ENCODE measurements around the gene SACM1L. TPM values are rescaled to one million over a fixed set of nuclear protein-coding genes. Genes with fewer than 3 reads are reported as not detected.

The SACM1L gene
- total and polyA plus RNA-seq, 2 donors = 47.2 to 58.3 TPM

GRCh38 chr3:45763303-45763675 is 74.1 kb downstream of the SACM1L start:
- Histone ChIP-seq H3K27ac (ENCODE audit: low read depth in 1 of 2, low read length in 1 of 2) (no peak overlapping the region), H3K27me3 (ENCODE audit: control insufficient read depth in 2 of 2, insufficient read depth in 1 of 2, low read length in 1 of 2) (no peaks in the 10 kb centered on the region), H3K4me1 (ENCODE audit: control insufficient read depth in 2 of 2, insufficient read depth in 2 of 2, low read length in 2 of 2) (peaks cover 15 to 23% of the 10 kb centered on the region in 2 donors), H3K36me3 (ENCODE audit: control insufficient read depth in 2 of 2, insufficient read depth in 2 of 2, low read length in 1 of 2) (peaks cover 0 to 7% of the 10 kb centered on the region in 2 donors), H3K9me3 (ENCODE audit: control insufficient read depth in 2 of 2, insufficient read depth in 1 of 2, low read length in 1 of 2) (peaks cover 0 to 4% of the 10 kb centered on the region in 2 donors), H3K4me3 (ENCODE audit: low read length in 2 of 2) (no peak overlapping the region)
- DNase-seq (ENCODE audit: low read depth in 6 of 9, low spot score in 9 of 9) = no peak
- WGBS = 98% methylated on average over 5 of the region's 5 CpGs

GRCh38 chr3:45765266-45765851 is 76.2 kb downstream of the SACM1L start:
- H3K9me3 ChIP-seq (ENCODE audit: control insufficient read depth in 2 of 2, insufficient read depth in 1 of 2, low read length in 1 of 2) = peaks cover 0 to 4% of the 10 kb centered on the region in 2 donors
- H3K4me1 ChIP-seq (ENCODE audit: control insufficient read depth in 2 of 2, insufficient read depth in 2 of 2, low read length in 2 of 2) = peaks cover 15 to 23% of the 10 kb centered on the region in 2 donors
- H3K27ac ChIP-seq (ENCODE audit: low read depth in 1 of 2, low read length in 1 of 2) = no peak overlapping the region
- no peak for DNase-seq (ENCODE audit: low read depth in 6 of 9, low spot score in 9 of 9)
- no peak overlapping the region for H3K4me3 ChIP-seq (ENCODE audit: low read length in 2 of 2)
- H3K36me3 ChIP-seq (ENCODE audit: control insufficient read depth in 2 of 2, insufficient read depth in 2 of 2, low read length in 1 of 2) = peaks cover 0 to 7% of the 10 kb centered on the region in 2 donors
- peaks cover 0 to 4% of the 10 kb centered on the region in 2 donors for H3K27me3 ChIP-seq (ENCODE audit: control insufficient read depth in 2 of 2, insufficient read depth in 1 of 2, low read length in 1 of 2)
- WGBS = 96% methylated on average over 9 of the region's 9 CpGs

- no peak for DNase-seq (ENCODE audit: low read depth in 6 of 9, low spot score in 9 of 9)
- 95% methylated on average over 8 of the region's 8 CpGs for WGBS
Observed at GRCh38 chr3:45765958-45766357, 76.8 kb downstream of the SACM1L start.

GRCh38 chr3:45771166-45771775 is 82.1 kb downstream of the SACM1L start:
- no peak overlapping the region for H3K27ac ChIP-seq (ENCODE audit: low read depth in 1 of 2, low read length in 1 of 2)
- H3K27me3 ChIP-seq (ENCODE audit: control insufficient read depth in 2 of 2, insufficient read depth in 1 of 2, low read length in 1 of 2) = peaks cover 0 to 45% of the 10 kb centered on the region in 2 donors
- H3K36me3 ChIP-seq (ENCODE audit: control insufficient read depth in 2 of 2, insufficient read depth in 2 of 2, low read length in 1 of 2) = no peaks in the 10 kb centered on the region
- peaks cover 5 to 13% of the 10 kb centered on the region in 2 donors for H3K4me1 ChIP-seq (ENCODE audit: control insufficient read depth in 2 of 2, insufficient read depth in 2 of 2, low read length in 2 of 2)
- H3K4me3 ChIP-seq (ENCODE audit: low read length in 2 of 2) = no peak overlapping the region
- H3K9me3 ChIP-seq (ENCODE audit: control insufficient read depth in 2 of 2, insufficient read depth in 1 of 2, low read length in 1 of 2) = peaks cover 0 to 2% of the 10 kb centered on the region in 2 donors
- no peak for DNase-seq (ENCODE audit: low read depth in 6 of 9, low spot score in 9 of 9)
- 99% methylated on average over 9 of the region's 9 CpGs for WGBS

More at GRCh38 chr3:45765958-45766357, 76.8 kb downstream of the SACM1L start:
- Histone ChIP-seq H3K27me3 (ENCODE audit: control insufficient read depth in 2 of 2, insufficient read depth in 1 of 2, low read length in 1 of 2) (peaks cover 0 to 8% of the 10 kb centered on the region in 2 donors), H3K27ac (ENCODE audit: low read depth in 1 of 2, low read length in 1 of 2) (no peak overlapping the region), H3K9me3 (ENCODE audit: control insufficient read depth in 2 of 2, insufficient read depth in 1 of 2, low read length in 1 of 2) (peaks cover 0 to 2% of the 10 kb centered on the region in 2 donors), H3K4me3 (ENCODE audit: low read length in 2 of 2) (no peak overlapping the region), H3K4me1 (ENCODE audit: control insufficient read depth in 2 of 2, insufficient read depth in 2 of 2, low read length in 2 of 2) (peaks cover 15 to 18% of the 10 kb centered on the region in 2 donors), H3K36me3 (ENCODE audit: control insufficient read depth in 2 of 2, insufficient read depth in 2 of 2, low read length in 1 of 2) (peaks cover 0 to 5% of the 10 kb centered on the region in 2 donors)

GRCh38 chr3:45771831-45772230 is 82.6 kb downstream of the SACM1L start:
- H3K36me3 ChIP-seq (ENCODE audit: control insufficient read depth in 2 of 2, insufficient read depth in 2 of 2, low read length in 1 of 2) = no peaks in the 10 kb centered on the region
- no peak for DNase-seq (ENCODE audit: low read depth in 6 of 9, low spot score in 9 of 9)
- 79% methylated on average over 5 of the region's 5 CpGs for WGBS
- no peaks in the 10 kb centered on the region for H3K9me3 ChIP-seq (ENCODE audit: control insufficient read depth in 2 of 2, insufficient read depth in 1 of 2, low read length in 1 of 2)
- H3K4me1 ChIP-seq (ENCODE audit: control insufficient read depth in 2 of 2, insufficient read depth in 2 of 2, low read length in 2 of 2) = peaks cover 5 to 13% of the 10 kb centered on the region in 2 donors
- H3K27me3 ChIP-seq (ENCODE audit: control insufficient read depth in 2 of 2, insufficient read depth in 1 of 2, low read length in 1 of 2) = peaks cover 0 to 47% of the 10 kb centered on the region in 2 donors
- no peak overlapping the region for H3K4me3 ChIP-seq (ENCODE audit: low read length in 2 of 2)
- no peak overlapping the region for H3K27ac ChIP-seq (ENCODE audit: low read depth in 1 of 2, low read length in 1 of 2)

GRCh38 chr3:45772341-45773035 is 83.3 kb downstream of the SACM1L start:
- H3K36me3 ChIP-seq (ENCODE audit: control insufficient read depth in 2 of 2, insufficient read depth in 2 of 2, low read length in 1 of 2) = no peaks in the 10 kb centered on the region
- no peak overlapping the region for H3K27ac ChIP-seq (ENCODE audit: low read depth in 1 of 2, low read length in 1 of 2)
- peaks cover 0 to 47% of the 10 kb centered on the region in 2 donors for H3K27me3 ChIP-seq (ENCODE audit: control insufficient read depth in 2 of 2, insufficient read depth in 1 of 2, low read length in 1 of 2)
- no peaks in the 10 kb centered on the region for H3K9me3 ChIP-seq (ENCODE audit: control insufficient read depth in 2 of 2, insufficient read depth in 1 of 2, low read length in 1 of 2)
- no peak overlapping the region for H3K4me3 ChIP-seq (ENCODE audit: low read length in 2 of 2)
- H3K4me1 ChIP-seq (ENCODE audit: control insufficient read depth in 2 of 2, insufficient read depth in 2 of 2, low read length in 2 of 2) = peaks cover 5 to 13% of the 10 kb centered on the region in 2 donors
- 76% methylated on average over 16 of the region's 16 CpGs for WGBS
- DNase-seq (ENCODE audit: low read depth in 6 of 9, low spot score in 9 of 9) = peak in 2 of 9 donors; percentile 8 to 57

- Histone ChIP-seq H3K4me3 (ENCODE audit: low read length in 2 of 2) (no peak overlapping the region), H3K27ac (ENCODE audit: low read depth in 1 of 2, low read length in 1 of 2) (no peak overlapping the region), H3K36me3 (ENCODE audit: control insufficient read depth in 2 of 2, insufficient read depth in 2 of 2, low read length in 1 of 2) (no peaks in the 10 kb centered on the region), H3K4me1 (ENCODE audit: control insufficient read depth in 2 of 2, insufficient read depth in 2 of 2, low read length in 2 of 2) (peaks cover 5 to 13% of the 10 kb centered on the region in 2 donors), H3K27me3 (ENCODE audit: control insufficient read depth in 2 of 2, insufficient read depth in 1 of 2, low read length in 1 of 2) (peaks cover 0 to 47% of the 10 kb centered on the region in 2 donors), H3K9me3 (ENCODE audit: control insufficient read depth in 2 of 2, insufficient read depth in 1 of 2, low read length in 1 of 2) (no peaks in the 10 kb centered on the region)
- DNase-seq (ENCODE audit: low read depth in 6 of 9, low spot score in 9 of 9) = no peak
- WGBS = 91% methylated on average over 5 of the region's 5 CpGs
Observed at GRCh38 chr3:45773072-45773471, 83.9 kb downstream of the SACM1L start.

- Histone ChIP-seq H3K9me3 (ENCODE audit: control insufficient read depth in 2 of 2, insufficient read depth in 1 of 2, low read length in 1 of 2) (no peaks in the 10 kb centered on the region), H3K4me1 (ENCODE audit: control insufficient read depth in 2 of 2, insufficient read depth in 2 of 2, low read length in 2 of 2) (peaks cover 5 to 13% of the 10 kb centered on the region in 2 donors), H3K36me3 (ENCODE audit: control insufficient read depth in 2 of 2, insufficient read depth in 2 of 2, low read length in 1 of 2) (no peaks in the 10 kb centered on the region), H3K27me3 (ENCODE audit: control insufficient read depth in 2 of 2, insufficient read depth in 1 of 2, low read length in 1 of 2) (peaks cover 0 to 47% of the 10 kb centered on the region in 2 donors), H3K27ac (ENCODE audit: low read depth in 1 of 2, low read length in 1 of 2) (no peak overlapping the region), H3K4me3 (ENCODE audit: low read length in 2 of 2) (no peak overlapping the region)
- WGBS = 78% methylated on average over 7 of the region's 7 CpGs
- no peak for DNase-seq (ENCODE audit: low read depth in 6 of 9, low spot score in 9 of 9)
Observed at GRCh38 chr3:45773714-45774449, 84.7 kb downstream of the SACM1L start.

Data from thymus (tissue), 11 donors.